GM12875 (cell line): ENCODE results near the gene ADGRF1.

Source experiments
- H3K4me3 ChIP-seq: one replicate; pipeline ENCODE4 v1.5.1; 2011; ENCODE audit warnings: low read depth, low read length, control low read depth
- TF ChIP-seq, protein P1 (sequence below): IDR thresholded peaks from 2 replicates; pipeline ENCODE4 v1.5.1; 2011; ENCODE audit warnings: low read depth, mild to moderate bottlenecking, control low read depth, inconsistent platforms, low read length, moderate library complexity, borderline replicate concordance; ENCODE audit not compliant: insufficient read depth

Gene ADGRF1

DNA sequence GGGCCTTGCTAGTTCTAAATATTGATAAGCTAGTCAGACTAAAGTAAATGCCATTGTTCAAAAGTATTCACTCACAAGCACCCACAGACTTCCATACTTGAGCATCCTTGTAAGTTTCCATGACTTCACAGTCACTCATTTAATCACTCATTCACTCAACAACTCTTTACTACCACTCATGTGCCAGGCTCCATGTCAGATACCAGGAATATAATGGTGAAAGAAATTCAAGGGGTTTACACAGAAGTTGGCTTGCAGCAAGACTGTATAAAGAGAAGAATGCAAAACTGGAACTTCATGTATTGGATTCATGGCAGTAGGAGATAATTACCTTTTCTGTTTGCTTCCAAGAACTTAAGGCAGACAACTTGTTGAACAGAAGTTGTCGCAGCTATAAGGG, 36.6 kb downstream of the ADGRF1 start:
- TF ChIP-seq, protein P1, sequence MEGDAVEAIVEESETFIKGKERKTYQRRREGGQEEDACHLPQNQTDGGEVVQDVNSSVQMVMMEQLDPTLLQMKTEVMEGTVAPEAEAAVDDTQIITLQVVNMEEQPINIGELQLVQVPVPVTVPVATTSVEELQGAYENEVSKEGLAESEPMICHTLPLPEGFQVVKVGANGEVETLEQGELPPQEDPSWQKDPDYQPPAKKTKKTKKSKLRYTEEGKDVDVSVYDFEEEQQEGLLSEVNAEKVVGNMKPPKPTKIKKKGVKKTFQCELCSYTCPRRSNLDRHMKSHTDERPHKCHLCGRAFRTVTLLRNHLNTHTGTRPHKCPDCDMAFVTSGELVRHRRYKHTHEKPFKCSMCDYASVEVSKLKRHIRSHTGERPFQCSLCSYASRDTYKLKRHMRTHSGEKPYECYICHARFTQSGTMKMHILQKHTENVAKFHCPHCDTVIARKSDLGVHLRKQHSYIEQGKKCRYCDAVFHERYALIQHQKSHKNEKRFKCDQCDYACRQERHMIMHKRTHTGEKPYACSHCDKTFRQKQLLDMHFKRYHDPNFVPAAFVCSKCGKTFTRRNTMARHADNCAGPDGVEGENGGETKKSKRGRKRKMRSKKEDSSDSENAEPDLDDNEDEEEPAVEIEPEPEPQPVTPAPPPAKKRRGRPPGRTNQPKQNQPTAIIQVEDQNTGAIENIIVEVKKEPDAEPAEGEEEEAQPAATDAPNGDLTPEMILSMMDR, result no peak

DNA sequence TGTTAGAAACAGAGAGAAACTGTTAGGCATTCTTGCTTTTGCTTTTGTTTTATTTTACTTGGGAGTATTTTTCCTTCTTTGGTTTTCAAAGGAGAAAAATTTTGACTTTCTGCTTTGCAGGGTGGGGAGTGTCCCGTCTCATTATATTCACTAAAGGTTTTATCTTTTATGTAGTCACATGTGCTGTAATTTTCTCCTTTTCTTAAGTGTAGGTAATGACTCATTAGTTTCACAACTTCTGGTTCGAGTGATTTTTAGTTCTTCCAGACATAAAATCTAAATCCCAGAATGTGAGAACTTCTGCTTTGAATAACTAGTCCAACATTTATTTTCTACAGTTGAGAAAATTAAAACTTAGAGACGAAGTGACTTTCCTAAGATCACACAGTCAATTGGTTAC, 37.7 kb downstream of the ADGRF1 start:
- H3K4me3 ChIP-seq, result no peak overlapping the region
- TF ChIP-seq, protein P1, result no peak

More for the DNA sequence above, 36.6 kb downstream of the ADGRF1 start:
- H3K4me3 ChIP-seq, result no peak overlapping the region

DNA sequence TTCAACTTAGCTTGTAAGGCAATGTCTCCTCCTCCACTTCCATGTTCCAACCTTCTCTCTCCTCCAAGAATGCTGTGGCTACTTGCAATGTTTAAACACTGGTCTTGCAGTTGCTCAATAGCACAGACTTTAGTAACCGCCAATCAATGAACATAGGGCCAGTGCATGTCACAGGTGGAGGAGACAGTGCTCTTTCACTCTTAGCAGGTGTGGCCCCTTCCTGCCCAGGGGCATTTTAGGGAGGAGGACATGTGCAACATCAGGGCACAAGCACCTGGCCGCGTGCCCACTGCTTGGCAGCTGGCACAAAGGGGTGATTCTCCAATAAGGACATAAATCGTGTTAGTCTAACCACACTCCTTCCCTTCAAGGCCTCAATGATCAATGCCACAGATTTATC, 41.3 kb downstream of the ADGRF1 start:
- TF ChIP-seq, protein P1, result no peak
- no peak overlapping the region for H3K4me3 ChIP-seq

DNA sequence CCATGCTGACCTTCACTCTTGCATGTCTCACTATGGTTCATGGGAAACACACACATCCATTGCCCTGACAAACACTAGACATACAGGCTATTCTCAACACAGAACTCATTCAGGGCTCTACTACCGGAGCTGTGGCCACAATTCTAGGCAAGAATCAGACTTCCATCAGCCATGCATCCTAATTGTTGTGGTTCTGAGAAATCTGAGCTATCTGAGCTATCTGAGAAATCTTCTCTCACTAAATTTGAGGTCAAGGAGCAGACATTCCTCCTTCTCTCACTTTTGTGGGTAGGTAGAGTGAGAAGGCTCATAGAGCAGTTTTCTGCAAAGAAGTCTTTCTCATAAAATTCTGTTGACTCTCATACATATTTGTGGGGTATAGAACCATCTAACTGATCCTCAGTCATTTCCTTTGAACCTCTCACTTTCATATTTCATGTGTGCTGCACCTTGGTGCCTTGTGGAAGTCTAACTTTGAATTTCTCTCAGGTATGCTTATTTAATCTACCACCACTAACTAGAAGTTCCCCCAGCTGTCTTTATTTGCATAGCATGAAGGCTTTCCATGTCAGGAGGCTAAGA, 43.6 kb downstream of the ADGRF1 start:
- no peak overlapping the region for H3K4me3 ChIP-seq
- TF ChIP-seq, protein P1, result no peak

DNA sequence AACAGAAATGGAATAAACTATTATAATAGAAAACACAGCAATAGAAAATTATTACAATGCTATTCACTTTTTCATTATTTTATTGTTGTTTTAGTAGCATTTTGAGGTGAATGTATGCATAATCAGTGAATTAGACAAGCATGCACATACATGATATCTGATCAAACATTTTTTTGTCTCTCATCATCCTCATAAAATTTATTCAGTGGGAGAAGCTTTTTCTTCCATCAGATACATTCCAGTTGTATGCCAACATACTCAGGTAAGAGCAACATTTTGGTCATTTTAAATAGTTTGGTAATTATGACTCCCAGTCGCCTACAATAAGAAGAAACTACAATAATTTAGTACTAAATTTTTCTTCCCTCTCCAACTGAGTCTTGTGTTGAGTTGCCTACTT, 44.5 kb downstream of the ADGRF1 start:
- TF ChIP-seq, protein P1, result no peak
- no peak overlapping the region for H3K4me3 ChIP-seq

DNA sequence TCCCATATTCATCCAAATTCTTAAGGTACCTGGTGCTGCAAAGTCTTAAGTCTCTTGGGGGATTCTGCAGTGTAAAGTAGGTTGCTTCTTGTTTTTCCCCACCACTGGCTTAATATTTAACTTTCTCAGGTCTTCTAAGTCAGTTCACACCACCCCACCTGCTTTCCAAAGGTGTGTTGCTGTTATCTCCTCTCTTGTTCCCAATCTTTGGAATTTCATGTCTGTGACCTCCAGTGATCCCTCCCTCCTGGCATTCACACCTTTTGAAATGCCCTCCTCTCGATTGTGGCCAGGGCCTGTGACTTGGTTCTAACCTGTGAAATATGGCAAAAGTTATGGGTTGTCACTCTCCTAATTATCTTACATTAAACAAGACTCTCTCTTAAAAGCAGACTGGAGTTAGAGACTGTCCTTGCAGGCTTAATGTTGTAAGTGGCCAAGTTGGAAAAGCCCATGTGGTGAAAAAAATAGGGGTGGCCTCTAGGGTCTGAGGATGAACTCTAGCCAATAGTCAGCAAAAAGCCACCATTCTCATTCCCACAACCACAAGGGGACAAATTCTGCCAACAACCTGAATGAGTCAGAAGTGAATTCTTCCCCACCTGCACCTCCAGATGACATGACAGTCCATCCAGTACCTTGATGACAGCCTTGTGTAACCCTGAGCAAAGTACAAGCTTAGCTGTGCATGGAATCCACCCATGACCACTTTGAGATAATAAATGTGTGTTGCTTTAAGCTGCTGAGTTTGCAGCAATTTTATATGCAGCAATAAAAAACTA, 45.1 kb downstream of the ADGRF1 start:
- H3K4me3 ChIP-seq, result no peak overlapping the region
- TF ChIP-seq, protein P1, result no peak

DNA sequence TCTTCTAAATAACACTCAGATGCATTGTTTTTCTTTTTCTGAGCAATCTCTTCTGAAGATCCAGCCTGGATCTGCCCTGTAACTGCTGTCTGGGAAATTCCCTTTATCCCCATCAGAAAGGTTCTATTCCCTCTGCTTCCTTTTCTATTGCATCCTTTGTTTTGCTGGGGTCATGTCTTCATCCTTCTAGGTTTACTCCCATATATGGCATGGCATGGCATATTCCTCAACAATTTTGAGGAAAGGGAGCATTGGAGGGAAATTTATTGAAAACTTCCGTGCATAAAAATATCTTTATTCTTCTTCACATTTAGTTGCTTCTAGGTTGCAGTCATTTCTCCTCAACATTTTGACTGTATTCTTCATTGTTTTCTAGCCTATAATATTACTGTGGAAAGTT, 47.2 kb downstream of the ADGRF1 start:
- TF ChIP-seq, protein P1, result no peak
- H3K4me3 ChIP-seq, result no peak overlapping the region
